PFSK-1 (cell line): ENCODE results near the gene CCR7.

Experiments
- FOXP2 ChIP-seq: optimal IDR thresholded peaks from 2 replicates; pipeline ENCODE3; 2011; ENCODE audit warnings: borderline replicate concordance, control low read depth, inconsistent platforms; ENCODE audit not compliant: insufficient read depth; ENCODE audit errors: extremely low read length, extremely low read depth
- POLR2AphosphoS5 ChIP-seq: IDR thresholded peaks from 2 replicates; pipeline ENCODE4 v1.6.1; 2012; ENCODE audit warnings: low read depth, mild to moderate bottlenecking, control low read depth, low read length, moderate library complexity
- SIN3A ChIP-seq: IDR thresholded peaks from 2 replicates; pipeline ENCODE4 v1.6.1; 2012; ENCODE audit warnings: mild to moderate bottlenecking, low read length, moderate library complexity, borderline replicate concordance; ENCODE audit not compliant: insufficient read depth
- TAF1 ChIP-seq: IDR thresholded peaks from 2 replicates; pipeline ENCODE4 v1.6.1; 2012; ENCODE audit warnings: low read length, control low read depth, borderline replicate concordance; ENCODE audit not compliant: insufficient read depth
- TF ChIP-seq, protein P1 (sequence below), 2 experiments: IDR thresholded peaks; 2 replicates each; pipeline versions ENCODE4 v1.6.1 to v1.8.0; 2011 to 2012; ENCODE audit warnings: low read depth in 2 of 2, low read length in 2 of 2, control low read depth in 1 of 2, inconsistent platforms in 1 of 2, mild to moderate bottlenecking in 1 of 2, moderate library complexity in 1 of 2; ENCODE audit not compliant: insufficient read depth in 1 of 2

Gene CCR7

DNA sequence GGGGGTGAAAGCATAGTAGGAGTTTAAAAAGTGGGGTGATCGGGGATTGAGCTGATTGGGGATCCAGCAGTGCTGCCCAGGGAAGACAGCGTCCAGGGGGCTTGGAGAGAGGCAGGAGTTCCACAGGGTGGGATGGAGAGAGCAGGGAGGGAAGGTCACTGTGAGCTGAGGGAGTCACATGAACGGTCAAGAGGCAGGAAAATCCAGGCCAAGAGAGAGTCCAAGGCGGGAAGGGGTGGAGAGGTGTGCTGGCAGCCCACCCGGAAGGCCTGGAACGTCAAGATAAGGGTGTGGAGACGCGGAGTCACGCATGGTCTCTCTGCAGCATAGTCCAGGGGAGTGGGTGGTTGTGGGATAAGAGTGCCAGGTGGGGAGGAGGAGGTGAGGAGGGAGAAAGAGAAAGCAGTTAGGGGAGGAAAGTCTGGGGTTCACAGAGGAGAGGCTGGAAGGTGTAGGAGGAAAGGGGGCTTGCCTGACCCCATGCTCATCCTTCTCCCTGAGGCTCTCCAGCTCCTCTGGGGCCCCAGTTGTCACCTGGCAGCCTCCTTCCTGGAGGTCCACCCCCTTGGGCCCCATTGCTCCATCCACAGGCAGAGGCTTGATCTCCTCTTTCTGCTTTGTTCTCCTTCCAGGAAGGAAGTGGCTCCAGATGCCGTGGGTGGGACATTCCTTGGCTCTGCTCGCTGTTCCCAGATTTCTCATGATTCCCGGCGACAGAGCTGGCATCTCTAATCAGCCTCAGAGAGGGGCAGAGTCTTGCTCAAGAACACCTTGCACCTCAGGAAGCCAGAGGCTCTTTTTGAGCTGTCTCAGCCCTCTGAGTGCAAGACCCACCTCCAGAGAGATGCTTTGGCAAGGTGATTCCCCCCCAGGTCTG lies 28.7 kb downstream of the CCR7 start:
- no peak for TF ChIP-seq SIN3A
- TF ChIP-seq, protein P1, sequence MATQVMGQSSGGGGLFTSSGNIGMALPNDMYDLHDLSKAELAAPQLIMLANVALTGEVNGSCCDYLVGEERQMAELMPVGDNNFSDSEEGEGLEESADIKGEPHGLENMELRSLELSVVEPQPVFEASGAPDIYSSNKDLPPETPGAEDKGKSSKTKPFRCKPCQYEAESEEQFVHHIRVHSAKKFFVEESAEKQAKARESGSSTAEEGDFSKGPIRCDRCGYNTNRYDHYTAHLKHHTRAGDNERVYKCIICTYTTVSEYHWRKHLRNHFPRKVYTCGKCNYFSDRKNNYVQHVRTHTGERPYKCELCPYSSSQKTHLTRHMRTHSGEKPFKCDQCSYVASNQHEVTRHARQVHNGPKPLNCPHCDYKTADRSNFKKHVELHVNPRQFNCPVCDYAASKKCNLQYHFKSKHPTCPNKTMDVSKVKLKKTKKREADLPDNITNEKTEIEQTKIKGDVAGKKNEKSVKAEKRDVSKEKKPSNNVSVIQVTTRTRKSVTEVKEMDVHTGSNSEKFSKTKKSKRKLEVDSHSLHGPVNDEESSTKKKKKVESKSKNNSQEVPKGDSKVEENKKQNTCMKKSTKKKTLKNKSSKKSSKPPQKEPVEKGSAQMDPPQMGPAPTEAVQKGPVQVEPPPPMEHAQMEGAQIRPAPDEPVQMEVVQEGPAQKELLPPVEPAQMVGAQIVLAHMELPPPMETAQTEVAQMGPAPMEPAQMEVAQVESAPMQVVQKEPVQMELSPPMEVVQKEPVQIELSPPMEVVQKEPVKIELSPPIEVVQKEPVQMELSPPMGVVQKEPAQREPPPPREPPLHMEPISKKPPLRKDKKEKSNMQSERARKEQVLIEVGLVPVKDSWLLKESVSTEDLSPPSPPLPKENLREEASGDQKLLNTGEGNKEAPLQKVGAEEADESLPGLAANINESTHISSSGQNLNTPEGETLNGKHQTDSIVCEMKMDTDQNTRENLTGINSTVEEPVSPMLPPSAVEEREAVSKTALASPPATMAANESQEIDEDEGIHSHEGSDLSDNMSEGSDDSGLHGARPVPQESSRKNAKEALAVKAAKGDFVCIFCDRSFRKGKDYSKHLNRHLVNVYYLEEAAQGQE (IDR thresholded peaks at IDR 0.05; ENCODE audit: insufficient read depth in 1 of 2, low read depth in 2 of 2, low read length in 2 of 2): no peak
- TF ChIP-seq FOXP2: no peak
- no peak for TF ChIP-seq TAF1
- no peak for TF ChIP-seq POLR2AphosphoS5

DNA sequence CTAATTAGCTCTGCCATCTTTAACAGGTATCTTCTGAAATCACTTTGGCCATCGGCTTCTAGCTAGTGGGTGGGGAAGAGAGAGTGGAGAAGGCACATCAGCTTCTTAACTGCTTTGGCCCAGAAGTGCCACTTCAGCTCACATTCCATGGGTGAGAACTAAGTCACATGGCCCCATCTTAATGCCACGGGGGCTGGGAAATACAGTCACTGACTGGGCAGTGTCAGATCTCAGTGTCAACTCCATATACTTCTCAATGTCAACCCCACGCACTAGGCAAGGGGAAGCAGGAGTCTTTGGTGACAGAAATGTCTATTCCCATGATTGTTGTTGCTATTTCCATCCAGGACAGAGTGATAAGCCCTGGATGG lies 29.4 kb downstream of the CCR7 start:
- TF ChIP-seq, protein P1 (IDR thresholded peaks at IDR 0.05; ENCODE audit: insufficient read depth in 1 of 2, low read depth in 2 of 2, low read length in 2 of 2): no peak
- TF ChIP-seq FOXP2 (no peak), POLR2AphosphoS5 (no peak), SIN3A (no peak), TAF1 (no peak)

GRCh38 chr17:40535438-40535837 lies 29.8 kb downstream of the CCR7 start:
- no peak for TF ChIP-seq SIN3A
- TF ChIP-seq POLR2AphosphoS5: no peak
- no peak for TF ChIP-seq TAF1
- no peak for TF ChIP-seq FOXP2

DNA sequence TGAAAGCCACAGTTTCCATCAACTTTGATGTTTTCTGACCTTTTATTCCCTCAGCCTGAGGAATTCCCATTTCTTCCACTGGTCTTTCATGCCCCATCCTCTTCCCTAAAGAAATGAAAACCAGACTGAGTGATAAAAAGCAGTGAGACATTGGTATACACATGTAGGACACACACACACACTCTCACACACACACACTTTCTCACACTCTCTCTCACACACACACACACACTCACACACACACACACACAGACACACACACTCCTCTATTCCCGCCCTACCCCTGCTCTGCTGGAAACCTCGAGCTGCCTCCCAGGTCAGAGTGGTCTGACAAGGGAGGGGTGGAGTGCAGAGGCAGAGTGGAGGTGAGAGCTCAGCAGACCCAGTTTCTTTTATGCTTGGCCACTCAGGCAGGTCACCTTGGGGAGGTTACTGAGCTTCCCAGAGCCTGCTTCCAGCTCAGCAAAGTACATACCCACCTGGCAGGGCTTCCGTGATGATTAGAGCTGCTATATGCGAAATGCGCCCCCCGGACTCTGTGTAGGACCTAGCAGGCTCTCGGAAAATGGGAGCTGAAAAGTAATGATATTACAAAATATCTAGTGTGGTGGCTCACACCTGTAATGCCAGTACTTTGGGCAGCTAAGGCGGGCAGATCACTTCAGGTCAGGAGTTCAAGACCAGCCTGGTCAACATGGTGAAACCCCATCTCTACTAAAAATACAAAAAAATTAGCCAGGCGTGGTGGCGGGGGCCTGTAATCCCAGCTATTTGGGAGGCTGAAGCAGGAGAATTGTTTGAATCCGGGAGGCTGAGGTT lies 30.7 kb downstream of the CCR7 start:
- TF ChIP-seq SIN3A: no peak
- TF ChIP-seq FOXP2: no peak
- no peak for TF ChIP-seq POLR2AphosphoS5
- no peak for TF ChIP-seq TAF1
- TF ChIP-seq, protein P1 (IDR thresholded peaks at IDR 0.05; ENCODE audit: insufficient read depth in 1 of 2, low read depth in 2 of 2, low read length in 2 of 2): no peak

DNA sequence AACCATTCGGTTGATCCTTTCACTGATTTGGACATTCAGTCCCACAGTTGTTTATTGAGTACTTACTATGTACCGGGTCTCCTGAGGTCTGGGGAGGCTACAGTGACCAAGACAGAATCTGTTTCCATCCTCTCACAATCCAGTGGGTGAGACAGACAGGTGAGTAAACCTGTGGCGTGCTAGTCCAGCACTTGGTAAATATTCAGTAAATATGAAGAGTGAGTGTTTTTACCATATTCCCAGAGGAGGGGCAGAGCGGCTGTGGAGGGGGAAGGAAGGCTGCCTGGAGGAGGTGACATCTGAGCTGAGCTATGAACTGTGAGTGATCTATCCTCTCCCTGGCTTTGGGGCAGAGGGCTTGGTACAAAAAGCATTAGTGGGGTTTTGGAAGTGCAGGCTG lies 31.4 kb downstream of the CCR7 start:
- TF ChIP-seq TAF1: no peak
- no peak for TF ChIP-seq POLR2AphosphoS5
- TF ChIP-seq, protein P1 (IDR thresholded peaks at IDR 0.05; ENCODE audit: insufficient read depth in 1 of 2, low read depth in 2 of 2, low read length in 2 of 2): no peak
- no peak for TF ChIP-seq FOXP2
- no peak for TF ChIP-seq SIN3A
